ENCODE data around the gene TBC1D3I.

DNA sequence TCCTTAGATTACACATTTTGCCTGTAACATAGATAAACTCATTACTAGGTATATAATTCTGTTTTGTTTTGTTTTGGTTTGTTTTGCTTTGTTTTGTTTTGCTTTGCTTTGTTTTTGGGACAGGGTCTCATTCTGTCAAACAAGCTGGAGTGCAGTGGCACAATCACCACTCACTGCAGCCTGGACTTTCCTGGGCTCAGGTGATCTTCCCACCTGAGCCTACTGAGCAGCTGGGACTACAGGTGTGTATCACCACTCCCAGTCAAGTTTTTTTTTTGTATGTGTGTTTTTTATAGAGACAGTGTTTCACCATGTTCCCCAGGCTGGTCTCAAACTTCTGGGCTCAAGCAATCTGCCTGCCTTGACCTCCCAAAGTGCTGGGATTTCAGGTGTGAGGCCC, 54.8 kb downstream of the TBC1D3I start:
- TF ChIP-seq, protein P1, sequence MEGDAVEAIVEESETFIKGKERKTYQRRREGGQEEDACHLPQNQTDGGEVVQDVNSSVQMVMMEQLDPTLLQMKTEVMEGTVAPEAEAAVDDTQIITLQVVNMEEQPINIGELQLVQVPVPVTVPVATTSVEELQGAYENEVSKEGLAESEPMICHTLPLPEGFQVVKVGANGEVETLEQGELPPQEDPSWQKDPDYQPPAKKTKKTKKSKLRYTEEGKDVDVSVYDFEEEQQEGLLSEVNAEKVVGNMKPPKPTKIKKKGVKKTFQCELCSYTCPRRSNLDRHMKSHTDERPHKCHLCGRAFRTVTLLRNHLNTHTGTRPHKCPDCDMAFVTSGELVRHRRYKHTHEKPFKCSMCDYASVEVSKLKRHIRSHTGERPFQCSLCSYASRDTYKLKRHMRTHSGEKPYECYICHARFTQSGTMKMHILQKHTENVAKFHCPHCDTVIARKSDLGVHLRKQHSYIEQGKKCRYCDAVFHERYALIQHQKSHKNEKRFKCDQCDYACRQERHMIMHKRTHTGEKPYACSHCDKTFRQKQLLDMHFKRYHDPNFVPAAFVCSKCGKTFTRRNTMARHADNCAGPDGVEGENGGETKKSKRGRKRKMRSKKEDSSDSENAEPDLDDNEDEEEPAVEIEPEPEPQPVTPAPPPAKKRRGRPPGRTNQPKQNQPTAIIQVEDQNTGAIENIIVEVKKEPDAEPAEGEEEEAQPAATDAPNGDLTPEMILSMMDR (IDR thresholded peaks at IDR 0.05): no peak
- no peak for TF ChIP-seq EZH2 (IDR thresholded peaks at IDR 0.05; ENCODE audit: borderline replicate concordance, insufficient read depth, low read depth, low read length, poor library complexity, severe bottlenecking)
